NCI-H345 (cell line): Measurements from ENCODE around the gene NAA40.

ENCODE experiments used
- DNase-seq: peaks from one replicate; lab custom pipeline; 2025; lab: John Stamatoyannopoulos, UW

Gene NAA40

GRCh38 chr11:63986932-63987513, 48.2 kb downstream of the NAA40 start:
- no peak for DNase-seq

DNA sequence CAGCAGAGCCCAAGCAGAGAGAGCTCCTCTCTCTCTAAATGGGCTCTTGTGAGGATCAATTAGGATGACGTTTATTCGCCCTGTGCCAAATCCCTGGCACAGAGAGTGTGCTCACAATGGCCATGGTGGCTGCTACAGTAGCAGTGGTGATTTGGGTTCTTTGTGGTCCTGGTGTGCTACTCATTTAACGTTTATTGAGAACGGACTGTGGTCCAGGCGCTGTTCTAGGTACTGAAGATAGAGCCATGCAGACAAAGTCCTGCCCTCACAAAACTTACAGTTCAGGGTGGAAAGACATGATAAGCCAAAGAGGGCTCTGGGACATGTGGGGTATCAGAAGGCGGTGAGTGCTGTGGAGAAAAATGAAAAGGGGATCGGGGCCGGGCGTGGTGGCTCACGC, 52.8 kb downstream of the NAA40 start:
- no peak for DNase-seq

GRCh38 chr11:63993100-63993499, 54.3 kb downstream of the NAA40 start:
- no peak for DNase-seq

GRCh38 chr11:63993993-63994392, 55.2 kb downstream of the NAA40 start:
- no peak for DNase-seq

GRCh38 chr11:63996512-63996911, 57.7 kb downstream of the NAA40 start:
- DNase-seq, result no peak

DNA sequence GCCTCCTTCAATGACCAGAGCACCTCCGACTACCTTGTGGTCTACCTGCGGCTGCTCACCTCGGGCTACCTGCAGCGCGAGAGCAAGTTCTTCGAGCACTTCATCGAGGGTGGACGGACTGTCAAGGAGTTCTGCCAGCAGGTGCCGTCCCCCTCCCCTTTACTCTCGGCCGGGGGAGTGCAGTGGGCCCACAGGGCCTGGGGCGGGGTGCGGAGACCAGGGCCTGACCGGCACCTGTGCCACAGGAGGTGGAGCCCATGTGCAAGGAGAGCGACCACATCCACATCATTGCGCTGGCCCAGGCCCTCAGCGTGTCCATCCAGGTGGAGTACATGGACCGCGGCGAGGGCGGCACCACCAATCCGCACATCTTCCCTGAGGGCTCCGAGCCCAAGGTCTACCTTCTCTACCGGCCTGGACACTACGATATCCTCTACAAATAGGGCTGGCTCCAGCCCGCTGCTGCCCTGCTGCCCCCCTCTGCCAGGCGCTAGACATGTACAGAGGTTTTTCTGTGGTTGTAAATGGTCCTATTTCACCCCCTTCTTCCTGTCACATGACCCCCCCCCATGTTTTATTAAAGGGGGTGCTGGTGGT, 58.4 kb downstream of the NAA40 start:
- no peak for DNase-seq

- DNase-seq, result no peak
Observed at GRCh38 chr11:63997801-63998337, 59.1 kb downstream of the NAA40 start.

DNA sequence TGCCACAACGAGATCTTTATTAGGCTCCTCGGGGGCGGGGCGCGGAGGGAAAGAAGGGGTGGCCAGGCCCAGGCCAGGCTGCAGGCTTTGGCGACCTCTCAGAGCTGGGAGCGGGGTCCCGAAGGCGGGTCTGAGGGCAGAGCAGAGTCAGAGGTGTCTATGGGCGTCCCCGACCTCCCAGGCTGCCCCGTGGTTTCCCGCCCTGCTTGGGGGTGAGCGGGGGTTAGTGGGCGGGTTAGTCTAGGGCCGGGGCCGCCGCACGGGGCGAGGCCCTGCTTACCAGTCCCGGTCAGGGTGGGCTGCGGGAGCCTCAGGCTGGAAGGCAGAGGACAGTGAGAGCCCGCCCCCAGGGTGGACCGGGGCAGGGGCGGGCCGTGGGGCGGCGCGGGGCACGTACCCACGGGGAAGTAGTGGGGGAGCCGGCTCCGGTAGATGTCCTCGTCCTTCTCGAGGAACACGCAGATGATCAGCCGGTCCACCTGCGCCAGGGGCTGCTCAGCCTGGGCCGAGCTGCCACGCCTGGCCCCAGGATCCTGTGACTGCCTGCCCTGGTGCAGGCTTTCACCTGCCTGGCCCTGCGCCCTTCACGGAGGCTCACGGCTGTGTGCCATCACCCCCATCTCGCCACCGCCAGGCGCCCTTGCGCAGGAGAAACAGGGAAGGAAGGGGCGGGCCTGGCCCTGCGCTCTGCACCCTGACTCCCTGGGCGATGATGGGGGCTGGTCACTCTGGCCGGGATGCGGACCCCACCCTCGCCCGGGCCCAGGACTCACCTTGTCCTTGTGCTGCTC, 60.0 kb downstream of the NAA40 start:
- DNase-seq, result peak; percentile 42

- DNase-seq, result peak; percentile 87
Observed at GRCh38 chr11:63999349-64000025, 60.7 kb downstream of the NAA40 start.

- peak; percentile 70 for DNase-seq
Observed at GRCh38 chr11:64000026-64000739, 61.4 kb downstream of the NAA40 start.

- DNase-seq, result no peak
Observed at GRCh38 chr11:64000740-64001483, 62.1 kb downstream of the NAA40 start.

DNA sequence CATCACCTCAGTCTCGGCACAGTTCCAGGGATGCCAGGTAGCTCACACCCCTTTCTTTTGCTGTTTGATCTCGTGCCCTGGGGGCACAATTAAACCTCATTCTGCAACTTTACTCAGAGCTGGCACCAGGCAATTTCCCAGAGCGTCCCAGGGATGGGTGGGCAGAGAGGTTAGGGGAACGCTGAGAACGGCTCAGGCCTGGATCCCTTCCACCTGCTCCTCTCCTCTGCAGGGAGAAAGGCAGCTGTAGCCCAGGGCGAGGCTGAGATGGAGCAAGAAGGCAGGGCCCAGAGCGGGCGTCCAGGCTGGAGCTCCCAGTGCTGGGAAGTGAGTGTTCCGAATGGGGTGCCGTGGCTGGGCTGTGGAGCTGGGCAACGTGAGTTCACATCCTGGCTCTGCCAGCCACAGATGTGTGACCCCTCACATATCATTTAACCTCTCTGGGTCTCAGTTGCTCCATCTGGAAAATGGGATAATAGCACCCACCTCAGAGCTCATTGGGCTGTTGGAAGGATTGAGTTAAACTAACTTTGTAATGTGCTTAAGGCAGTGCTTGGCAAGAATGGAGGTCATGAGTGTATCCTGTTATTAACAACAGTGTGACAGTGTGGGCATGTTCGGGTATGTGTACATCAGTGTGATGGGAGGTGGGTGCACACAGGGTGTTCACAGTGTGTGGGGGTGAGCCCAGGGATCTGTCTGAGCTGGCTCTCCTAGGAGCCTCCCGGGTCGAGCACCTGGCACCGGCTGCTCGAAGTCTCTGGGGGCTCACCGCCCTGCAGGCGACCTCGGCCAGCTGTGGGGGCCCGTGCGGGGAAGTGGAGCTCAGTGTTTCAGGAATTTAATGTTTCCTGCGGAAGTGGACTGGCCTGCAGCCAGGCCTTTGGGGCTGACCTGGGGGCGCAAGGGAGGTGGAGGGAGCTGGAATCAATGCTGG, 63.0 kb downstream of the NAA40 start:
- DNase-seq, result no peak

DNA sequence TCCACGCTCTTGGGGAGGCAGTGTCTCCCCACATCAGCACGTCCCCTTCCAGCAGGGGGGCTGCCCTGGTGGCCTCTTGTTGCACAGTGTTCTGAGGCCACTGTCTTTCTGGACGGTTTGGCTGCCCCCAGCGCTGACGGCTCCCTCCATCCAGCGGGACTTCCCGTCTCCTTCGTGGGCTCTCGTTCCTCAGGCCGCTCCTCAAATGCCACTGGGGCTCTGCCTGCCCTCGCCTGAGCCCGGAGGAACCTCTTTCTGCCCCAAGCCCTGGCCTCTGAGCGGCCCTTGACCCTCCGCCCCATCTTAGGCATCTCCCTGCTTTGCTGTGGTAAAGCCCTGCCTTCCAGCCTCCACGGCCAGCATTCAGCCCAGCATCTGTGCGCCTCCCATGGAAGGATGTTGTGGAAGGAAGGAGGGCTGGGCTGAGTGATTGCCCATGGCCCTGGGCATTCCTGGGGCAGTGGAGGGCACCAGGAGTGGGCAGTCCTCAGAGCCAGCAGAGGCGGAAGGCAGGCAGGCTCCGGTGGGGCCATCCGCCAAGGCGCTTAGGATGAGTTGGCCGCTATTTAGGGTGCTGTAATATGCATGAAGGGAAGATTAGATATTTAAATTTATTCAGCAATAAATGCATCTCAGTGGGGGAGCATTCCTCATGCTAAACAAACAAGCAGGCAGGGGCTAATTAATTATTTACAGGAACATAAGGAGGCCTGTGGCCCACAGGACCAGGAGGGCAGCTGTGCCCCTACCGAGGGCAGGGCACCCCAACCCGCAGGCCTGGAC, 65.2 kb downstream of the NAA40 start:
- no peak for DNase-seq

DNA sequence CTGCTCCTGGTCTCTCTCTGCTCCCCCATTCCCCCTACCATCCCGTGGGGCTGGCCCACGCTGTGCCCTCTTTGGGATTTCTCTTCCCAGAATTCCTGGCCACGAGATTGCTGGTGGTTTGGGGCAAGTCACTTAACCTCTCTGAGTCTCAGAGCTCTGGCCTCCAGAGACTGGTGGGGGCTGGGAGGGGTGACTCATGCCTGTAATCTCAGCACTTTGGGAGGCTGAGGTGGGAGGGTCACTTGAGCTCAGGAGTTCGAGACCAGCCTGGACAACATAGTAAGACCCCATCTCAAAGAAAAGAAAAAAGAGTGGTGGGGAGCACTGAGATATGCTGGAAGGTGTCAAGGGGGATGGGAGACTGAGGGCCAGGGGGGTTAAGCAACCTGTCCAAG, 65.8 kb downstream of the NAA40 start:
- DNase-seq, result no peak

DNA sequence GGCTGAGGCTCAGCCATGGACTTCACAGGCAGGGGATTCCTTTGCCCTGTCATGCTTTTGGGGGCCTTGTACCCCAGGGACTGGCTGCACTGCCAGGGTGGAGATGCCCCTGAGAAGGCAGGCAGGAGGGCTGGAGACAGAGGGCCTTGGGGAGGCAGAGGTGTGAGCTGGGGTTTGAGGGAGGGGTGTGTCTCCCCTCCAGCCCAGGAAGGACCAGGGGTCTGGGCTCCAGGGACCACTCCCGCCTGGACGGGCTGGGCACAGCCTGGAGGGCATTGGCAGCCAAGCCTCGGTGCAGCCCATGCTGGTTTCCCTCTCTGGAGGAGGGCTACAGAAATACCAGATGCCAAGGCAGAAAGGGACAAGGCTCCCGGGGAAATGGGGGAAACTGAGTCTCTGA, 66.9 kb downstream of the NAA40 start:
- no peak for DNase-seq

GRCh38 chr11:64006398-64006797, 67.6 kb downstream of the NAA40 start:
- no peak for DNase-seq
